ENCODE data around the gene GSTA4. TPM values are rescaled to one million over a fixed set of nuclear protein-coding genes. Genes with fewer than 3 reads are reported as not detected.
"Not testable (repeated sequence)": the region's sequence is repeated elsewhere in the genome, so short reads cannot be mapped to it uniquely, and the experiment has no call there.

The GSTA4 gene
- total RNA-seq, 1 donor from 2014 or later: 9.4 TPM

DNA sequence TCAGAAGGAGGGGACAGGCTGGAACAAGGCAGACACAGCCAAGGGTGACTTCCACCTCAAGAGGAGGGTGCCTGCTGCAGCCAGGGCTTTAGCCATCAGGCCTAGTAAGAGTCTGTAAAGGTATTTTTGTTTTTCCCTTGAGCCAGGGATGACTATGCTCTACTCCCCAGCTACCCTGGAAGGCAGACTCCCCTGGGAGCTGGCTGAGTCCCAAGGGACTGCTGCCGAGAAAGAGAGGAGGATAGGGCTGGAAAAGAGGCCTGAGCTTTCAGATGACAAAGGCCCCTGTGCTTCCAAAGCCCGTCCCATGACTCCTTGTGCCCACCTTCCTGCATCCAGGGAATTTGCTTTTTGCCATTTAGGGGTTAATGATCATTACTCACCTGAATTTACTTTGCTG is 14.0 kb upstream of the GSTA4 start:
- Histone ChIP-seq H3K36me3 (peaks cover 98% of the 10 kb centered on the region), H3K4me3 (no peak overlapping the region), H3K27ac (replicated peaks) (no peak overlapping the region), H3K9me3 (replicated peaks) (no peaks in the 10 kb centered on the region), H3K27me3 (ENCODE audit: low read depth) (no peaks in the 10 kb centered on the region), H3K4me1 (no peaks in the 10 kb centered on the region)
- no peak for DNase-seq
- intact Hi-C loops (cut with micrococcal nuclease): no loop called here
- TF ChIP-seq CTCF (IDR thresholded peaks at IDR 0.05; ENCODE audit: borderline replicate concordance): no peak

GRCh38 chr6:53008192-53008687 is 13.2 kb upstream of the GSTA4 start:
- H3K27me3 ChIP-seq (ENCODE audit: low read depth); H3K9me3 ChIP-seq (replicated peaks); H3K27ac ChIP-seq (replicated peaks); intact Hi-C loops (cut with micrococcal nuclease); H3K4me3 ChIP-seq; DNase-seq; H3K4me1 ChIP-seq: not testable (repeated sequence)
- peaks cover 98% of the 10 kb centered on the region for H3K36me3 ChIP-seq

- no peak overlapping the region for H3K27ac ChIP-seq (replicated peaks)
- no peaks in the 10 kb centered on the region for H3K27me3 ChIP-seq (ENCODE audit: low read depth)
- H3K4me3 ChIP-seq: no peak overlapping the region
- H3K4me1 ChIP-seq: no peaks in the 10 kb centered on the region
- H3K9me3 ChIP-seq (replicated peaks): no peaks in the 10 kb centered on the region
- no peak for TF ChIP-seq CTCF (IDR thresholded peaks at IDR 0.05; ENCODE audit: borderline replicate concordance)
- peaks cover 82% of the 10 kb centered on the region for H3K36me3 ChIP-seq
- no peak for DNase-seq
- intact Hi-C loops (cut with micrococcal nuclease): no loop called here
These were observed 10.7 kb upstream of the GSTA4 start for GRCh38 chr6:53005663-53006250.

DNA sequence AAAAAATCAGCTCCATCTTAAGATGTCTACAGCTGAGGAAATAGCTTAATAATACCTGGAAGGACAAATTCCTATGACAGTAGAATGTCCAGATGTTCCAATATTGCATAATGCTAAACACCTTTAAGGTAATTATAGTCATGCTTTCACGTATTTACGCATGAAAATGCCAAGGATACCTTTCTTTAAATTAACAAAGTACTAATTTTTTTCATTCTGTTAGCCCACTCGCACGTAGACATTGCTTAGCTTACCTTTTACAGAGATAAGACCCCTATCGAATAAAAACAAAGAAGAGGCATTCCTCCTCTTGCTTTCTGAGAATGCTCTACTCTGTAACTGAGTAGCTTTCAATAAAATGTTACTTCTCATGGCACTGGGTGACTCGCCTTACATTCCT is 4.4 kb upstream of the GSTA4 start:
- Histone ChIP-seq H3K4me3 (no peak overlapping the region), H3K27ac (replicated peaks) (no peak overlapping the region), H3K27me3 (ENCODE audit: low read depth) (no peaks in the 10 kb centered on the region), H3K36me3 (peaks cover 21% of the 10 kb centered on the region), H3K4me1 (peaks cover 13% of the 10 kb centered on the region), H3K9me3 (replicated peaks) (no peaks in the 10 kb centered on the region)
- no peak for DNase-seq
- no peak for TF ChIP-seq CTCF (IDR thresholded peaks at IDR 0.05; ENCODE audit: borderline replicate concordance)
- intact Hi-C loops (cut with micrococcal nuclease): no loop called here

DNA sequence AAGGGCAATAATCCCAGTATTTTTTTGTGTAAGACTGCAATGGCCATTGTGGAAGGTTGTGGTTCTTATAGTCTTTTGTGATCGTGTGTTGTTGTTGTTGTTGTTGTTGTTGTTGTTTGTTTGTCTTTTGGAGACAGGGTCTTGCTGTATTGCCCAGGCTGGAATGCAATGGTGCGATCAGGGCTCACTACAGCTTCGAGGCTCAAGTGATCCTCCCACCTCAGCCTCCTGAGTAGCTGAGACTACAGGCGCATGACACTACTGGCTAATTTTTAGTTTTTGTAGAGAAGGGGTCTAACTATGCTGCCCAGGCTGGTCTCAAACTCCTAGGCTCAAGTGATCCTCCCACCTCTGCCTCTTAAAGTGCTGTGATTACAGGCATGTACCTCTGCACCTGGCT is 3.5 kb upstream of the GSTA4 start:
- peaks cover 18% of the 10 kb centered on the region for H3K4me1 ChIP-seq
- no peak for TF ChIP-seq CTCF (IDR thresholded peaks at IDR 0.05; ENCODE audit: borderline replicate concordance)
- intact Hi-C loops (cut with micrococcal nuclease): no loop called here
- H3K4me3 ChIP-seq: no peak overlapping the region
- H3K27me3 ChIP-seq (ENCODE audit: low read depth): no peaks in the 10 kb centered on the region
- H3K36me3 ChIP-seq: peaks cover 13% of the 10 kb centered on the region
- no peak overlapping the region for H3K27ac ChIP-seq (replicated peaks)
- no peak for DNase-seq
- H3K9me3 ChIP-seq (replicated peaks): no peaks in the 10 kb centered on the region

- peak overlapping the region; percentile 82 for H3K4me3 ChIP-seq
- peak overlapping the region; percentile 94 for H3K27ac ChIP-seq (replicated peaks)
- peak; percentile 34 for DNase-seq
- H3K36me3 ChIP-seq: no peaks in the 10 kb centered on the region
- TF ChIP-seq CTCF (IDR thresholded peaks at IDR 0.05; ENCODE audit: borderline replicate concordance): no peak
- H3K27me3 ChIP-seq (ENCODE audit: low read depth): no peaks in the 10 kb centered on the region
- H3K9me3 ChIP-seq (replicated peaks): no peaks in the 10 kb centered on the region
- intact Hi-C loops (cut with micrococcal nuclease): no loop called here
- H3K4me1 ChIP-seq: peaks cover 33% of the 10 kb centered on the region
These were observed 995 bp upstream of the GSTA4 start for GRCh38 chr6:52995913-52996645.

Data from left ventricle myocardium inferior (tissue), 1 donor.